ENCODE results near the gene LYZL6.

GRCh38 chr17:35948092-35948491 is 4.6 kb upstream of the LYZL6 start:
- TF ChIP-seq POLR2AphosphoS5 (IDR thresholded peaks at IDR 0.05) (no peak), POLR2A (IDR thresholded peaks at IDR 0.05; ENCODE audit: low read depth) (no peak)
- TF ChIP-seq, protein P1, sequence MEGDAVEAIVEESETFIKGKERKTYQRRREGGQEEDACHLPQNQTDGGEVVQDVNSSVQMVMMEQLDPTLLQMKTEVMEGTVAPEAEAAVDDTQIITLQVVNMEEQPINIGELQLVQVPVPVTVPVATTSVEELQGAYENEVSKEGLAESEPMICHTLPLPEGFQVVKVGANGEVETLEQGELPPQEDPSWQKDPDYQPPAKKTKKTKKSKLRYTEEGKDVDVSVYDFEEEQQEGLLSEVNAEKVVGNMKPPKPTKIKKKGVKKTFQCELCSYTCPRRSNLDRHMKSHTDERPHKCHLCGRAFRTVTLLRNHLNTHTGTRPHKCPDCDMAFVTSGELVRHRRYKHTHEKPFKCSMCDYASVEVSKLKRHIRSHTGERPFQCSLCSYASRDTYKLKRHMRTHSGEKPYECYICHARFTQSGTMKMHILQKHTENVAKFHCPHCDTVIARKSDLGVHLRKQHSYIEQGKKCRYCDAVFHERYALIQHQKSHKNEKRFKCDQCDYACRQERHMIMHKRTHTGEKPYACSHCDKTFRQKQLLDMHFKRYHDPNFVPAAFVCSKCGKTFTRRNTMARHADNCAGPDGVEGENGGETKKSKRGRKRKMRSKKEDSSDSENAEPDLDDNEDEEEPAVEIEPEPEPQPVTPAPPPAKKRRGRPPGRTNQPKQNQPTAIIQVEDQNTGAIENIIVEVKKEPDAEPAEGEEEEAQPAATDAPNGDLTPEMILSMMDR (IDR thresholded peaks at IDR 0.05) = no peak

Measured in esophagus muscularis mucosa (tissue), 3 donors.